Activated CD8-positive, alpha-beta T cell treated with anti-CD3 and anti-CD28 coated beads for 36 hours (primary cell): ENCODE data around the gene ATXN1. TPM values are rescaled to one million over a fixed set of nuclear protein-coding genes. Genes with fewer than 3 reads are reported as not detected.

Source experiments
- ATAC-seq: fragments of 200-7000 bp; cut with Tn5 transposase; one replicate; pipeline ENCODE4 v1.10.0; 2021; ENCODE audit warnings: mild to moderate bottlenecking, moderate library complexity
- CTCF ChIA-PET: fragments of 350-600 bp; sonication (Branson Sonifier 250); formaldehyde crosslinking; loops from one replicate; lab custom pipeline; 2021; ENCODE audit warnings: antibody characterized with exemption; lab: Charles Lee
- POLR2A ChIA-PET: fragments of 350-600 bp; sonication (Branson Sonifier 250); formaldehyde crosslinking; loops from one replicate; lab custom pipeline; 2021; ENCODE audit warnings: antibody characterized with exemption; lab: Charles Lee
- DNase-seq: peaks from one replicate; pipeline ENCODE4 v3.0.0-alpha.2; 2020
- H3K27ac Mint-ChIP-seq: one replicate; pipeline ENCODE4 v1.8.0; 2021; ENCODE audit warnings: mild to moderate bottlenecking, mixed read lengths
- H3K27me3 Mint-ChIP-seq: one replicate; pipeline ENCODE4 v1.8.0; 2021; ENCODE audit warnings: mixed read lengths
- H3K36me3 Mint-ChIP-seq: one replicate; pipeline ENCODE4 v1.8.0; 2021; ENCODE audit warnings: low read depth, mixed read lengths
- H3K4me1 Mint-ChIP-seq: one replicate; pipeline ENCODE4 v1.8.0; 2021; ENCODE audit warnings: low read depth, mixed read lengths
- H3K4me3 Mint-ChIP-seq: one replicate; pipeline ENCODE4 v1.8.0; 2021; ENCODE audit warnings: mild to moderate bottlenecking, moderate library complexity, mixed read lengths
- H3K9me3 Mint-ChIP-seq: one replicate; pipeline ENCODE4 v1.8.0; 2021; ENCODE audit warnings: mixed read lengths
- intact Hi-C: fragments of 100-400 bp; cut with micrococcal nuclease; formaldehyde crosslinking; loops from one replicate; pipeline ENCODE4 v1.10.0; 2022
- total RNA-seq, 2 experiments: library from RNA; stranded (reverse); gene quantifications; one replicate each; pipeline ENCODE4 v1.2.3, GENCODE V29; 2021
- TF ChIP-seq, protein P1 (sequence below): fragments of 200-600 bp; IDR thresholded peaks from one replicate; pipeline ENCODE4 v1.8.0; 2022; ENCODE audit warnings: antibody characterized with exemption, mild to moderate bottlenecking

Gene ATXN1
- total RNA-seq, 2 experiments from 2014 or later: 35.4 to 40.8 TPM

GRCh38 chr6:16371401-16371800 lies 389.9 kb downstream of the ATXN1 start:
- H3K27ac Mint-ChIP-seq: no peak overlapping the region
- no peaks in the 10 kb centered on the region for H3K9me3 Mint-ChIP-seq
- H3K4me3 Mint-ChIP-seq: no peak overlapping the region
- peaks cover 5% of the 10 kb centered on the region for H3K36me3 Mint-ChIP-seq
- TF ChIP-seq, protein P1, sequence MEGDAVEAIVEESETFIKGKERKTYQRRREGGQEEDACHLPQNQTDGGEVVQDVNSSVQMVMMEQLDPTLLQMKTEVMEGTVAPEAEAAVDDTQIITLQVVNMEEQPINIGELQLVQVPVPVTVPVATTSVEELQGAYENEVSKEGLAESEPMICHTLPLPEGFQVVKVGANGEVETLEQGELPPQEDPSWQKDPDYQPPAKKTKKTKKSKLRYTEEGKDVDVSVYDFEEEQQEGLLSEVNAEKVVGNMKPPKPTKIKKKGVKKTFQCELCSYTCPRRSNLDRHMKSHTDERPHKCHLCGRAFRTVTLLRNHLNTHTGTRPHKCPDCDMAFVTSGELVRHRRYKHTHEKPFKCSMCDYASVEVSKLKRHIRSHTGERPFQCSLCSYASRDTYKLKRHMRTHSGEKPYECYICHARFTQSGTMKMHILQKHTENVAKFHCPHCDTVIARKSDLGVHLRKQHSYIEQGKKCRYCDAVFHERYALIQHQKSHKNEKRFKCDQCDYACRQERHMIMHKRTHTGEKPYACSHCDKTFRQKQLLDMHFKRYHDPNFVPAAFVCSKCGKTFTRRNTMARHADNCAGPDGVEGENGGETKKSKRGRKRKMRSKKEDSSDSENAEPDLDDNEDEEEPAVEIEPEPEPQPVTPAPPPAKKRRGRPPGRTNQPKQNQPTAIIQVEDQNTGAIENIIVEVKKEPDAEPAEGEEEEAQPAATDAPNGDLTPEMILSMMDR: no peak
- DNase-seq (no peak), ATAC-seq (no peak)
- intact Hi-C loops: no loop called here
- POLR2A ChIA-PET: no interaction called here
- H3K27me3 Mint-ChIP-seq: no peaks in the 10 kb centered on the region
- CTCF ChIA-PET: interaction anchor here (1.0 to 2.1 kb wide), 2 partner anchors 39 to 594 kb away, joined by 3 to 6 read pairs; no protein-coding TSS in a partner anchor
- H3K4me1 Mint-ChIP-seq: peaks cover 16% of the 10 kb centered on the region

DNA sequence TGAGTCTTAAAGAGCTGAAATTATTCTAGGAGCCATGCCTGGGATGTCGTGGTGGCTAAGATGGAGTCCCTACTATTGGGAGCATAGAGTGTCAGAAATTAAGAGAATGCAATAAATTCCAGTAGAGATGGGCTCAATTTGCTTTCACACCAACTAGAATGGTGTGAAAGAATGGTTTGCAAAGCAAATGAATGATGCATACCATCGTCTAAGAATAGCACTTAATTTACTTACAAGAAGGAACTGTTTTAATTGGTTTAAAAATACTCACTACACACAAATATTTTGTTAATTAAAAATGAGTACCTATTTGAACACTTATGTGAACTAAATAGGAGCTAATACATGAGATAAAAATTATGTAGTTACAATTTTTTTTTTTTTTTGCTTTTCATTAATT lies 390.3 kb downstream of the ATXN1 start:
- Mint-ChIP-seq H3K4me1 (peaks cover 16% of the 10 kb centered on the region), H3K4me3 (no peak overlapping the region), H3K9me3 (no peaks in the 10 kb centered on the region), H3K27ac (no peak overlapping the region), H3K36me3 (peaks cover 5% of the 10 kb centered on the region), H3K27me3 (no peaks in the 10 kb centered on the region)
- intact Hi-C loops: no loop called here
- DNase-seq: no peak
- ChIA-PET POLR2A (no interaction called here), CTCF (interaction anchor here (1.0 to 2.1 kb wide), 3 partner anchors 34 to 594 kb away, joined by 3 to 6 read pairs (median 3); no protein-coding TSS in a partner anchor)
- TF ChIP-seq, protein P1: no peak
- no peak for ATAC-seq

- ChIA-PET POLR2A (no interaction called here), CTCF (interaction anchor here (1.3 to 2.1 kb wide), 2 partner anchors 33 to 38 kb away, joined by 3 to 6 read pairs; no protein-coding TSS in a partner anchor)
- DNase-seq (no peak), ATAC-seq (no peak)
- Mint-ChIP-seq H3K36me3 (peaks cover 5% of the 10 kb centered on the region), H3K4me1 (peaks cover 9% of the 10 kb centered on the region), H3K27me3 (no peaks in the 10 kb centered on the region), H3K4me3 (no peak overlapping the region), H3K27ac (no peak overlapping the region), H3K9me3 (no peaks in the 10 kb centered on the region)
- intact Hi-C loops: no loop called here
- TF ChIP-seq, protein P1: no peak
Observed at GRCh38 chr6:16369989-16370388, 391.3 kb downstream of the ATXN1 start.

DNA sequence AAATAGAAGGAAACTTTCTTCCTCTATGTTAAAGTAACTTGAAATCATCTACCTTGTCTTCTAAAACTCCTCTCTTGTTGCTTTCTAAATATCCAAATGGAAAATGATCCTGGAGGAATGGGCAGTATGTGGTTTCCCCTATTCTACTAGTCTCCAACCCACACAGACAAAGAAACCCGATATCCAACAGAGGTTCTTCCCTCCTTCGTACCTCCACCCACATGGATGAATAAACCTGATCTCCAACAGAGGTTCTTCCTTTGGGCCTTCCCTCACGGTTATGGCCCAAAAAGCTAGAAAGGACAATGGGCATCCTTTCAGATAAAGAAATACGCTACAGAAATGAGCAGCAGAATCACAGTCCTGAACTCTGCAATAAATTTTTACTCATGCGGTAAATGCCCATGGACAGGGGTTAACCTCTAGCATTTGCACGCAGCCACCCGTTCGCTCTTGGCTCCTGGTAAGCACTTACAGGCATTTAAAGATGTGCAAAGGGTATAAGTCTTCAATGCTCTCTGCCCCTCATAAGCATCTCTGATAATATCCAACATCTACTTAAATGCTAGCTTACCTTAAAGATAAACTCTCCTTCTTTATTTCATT lies 392.0 kb downstream of the ATXN1 start:
- ATAC-seq (no peak), DNase-seq (no peak)
- Mint-ChIP-seq H3K9me3 (no peaks in the 10 kb centered on the region), H3K4me3 (no peak overlapping the region), H3K27ac (no peak overlapping the region), H3K36me3 (peaks cover 5% of the 10 kb centered on the region), H3K27me3 (no peaks in the 10 kb centered on the region), H3K4me1 (peaks cover 3% of the 10 kb centered on the region)
- ChIA-PET POLR2A (no interaction called here), CTCF (no interaction called here)
- TF ChIP-seq, protein P1: no peak
- intact Hi-C loops: no loop called here

- ChIA-PET CTCF (interaction anchor here (1.3 kb wide), 1 partner anchor 42 kb away, joined by 3 read pairs; no protein-coding TSS in a partner anchor), POLR2A (no interaction called here)
- ATAC-seq (no peak), DNase-seq (no peak)
- Mint-ChIP-seq H3K27me3 (no peaks in the 10 kb centered on the region), H3K4me3 (no peak overlapping the region), H3K27ac (no peak overlapping the region), H3K4me1 (peaks cover 3% of the 10 kb centered on the region), H3K36me3 (no peaks in the 10 kb centered on the region), H3K9me3 (no peaks in the 10 kb centered on the region)
- TF ChIP-seq, protein P1: no peak
- intact Hi-C loops: no loop called here
Observed at GRCh38 chr6:16367571-16367970, 393.7 kb downstream of the ATXN1 start.
